Heart right ventricle (tissue), 16 donors: ENCODE results near the gene RASD2. TPM values are rescaled to one million over a fixed set of nuclear protein-coding genes. Genes with fewer than 3 reads are reported as not detected.
A peak's percentile ranks its signal among the peaks of the same experiment; 100 is the strongest.

Experiments
- ATAC-seq, 8 donors: fragments of 200-7000 bp; cut with Tn5 transposase; one replicate each; pipeline ENCODE4 v1.9.1; 2020; ENCODE audit warnings: mild to moderate bottlenecking in 8 of 8, moderate library complexity in 8 of 8, moderate number of reproducible peaks in 1 of 8
- DNase-seq, 2 donors: peaks; one replicate each; pipeline ENCODE4 v3.0.0-alpha.2; 2020
- H3K27ac ChIP-seq, 10 donors: fragments of 200-600 bp; sonication (generic) in 2 of 10; one replicate each; pipeline versions ENCODE4 v1.5.0 to v1.8.0; 2020 to 2022; ENCODE audit warnings: mild to moderate bottlenecking in 3 of 10
- H3K27me3 ChIP-seq, 7 donors: fragments of 200-600 bp; one replicate each; pipeline ENCODE4 v1.8.0; 2021 to 2022; ENCODE audit warnings: mild to moderate bottlenecking in 2 of 7
- H3K36me3 ChIP-seq, 9 donors: fragments of 200-600 bp; sonication (generic) in 1 of 9; one replicate each; pipeline versions ENCODE4 v1.5.0 to v1.8.0; 2020 to 2022; ENCODE audit warnings: mild to moderate bottlenecking in 2 of 9
- H3K4me1 ChIP-seq, 9 donors: fragments of 200-600 bp; sonication (generic) in 1 of 9; one replicate each; pipeline versions ENCODE4 v1.5.0 to v1.8.0; 2020 to 2022; ENCODE audit warnings: mild to moderate bottlenecking in 4 of 9
- H3K4me3 ChIP-seq, 10 donors: fragments of 200-600 bp; sonication (generic) in 2 of 10; one replicate each; pipeline versions ENCODE4 v1.5.0 to v1.8.0; 2020 to 2022; ENCODE audit warnings: mild to moderate bottlenecking in 7 of 10, moderate library complexity in 2 of 10
- H3K9me3 ChIP-seq, 11 donors: fragments of 200-600 bp in 10 of 11; sonication (generic) in 2 of 11; one replicate each; pipeline versions ENCODE4 v1.5.0 to v1.8.0; 2013 to 2022; ENCODE audit warnings: mild to moderate bottlenecking in 2 of 11, control low read depth in 1 of 11, moderate library complexity in 1 of 11
- WGBS, 2 donors: extraction: QIAGEN DNeasy Blood & Tissue Kit; methylation state at CpG; one replicate each; pipeline ENCODE4 v1.1.7; 2013; ENCODE audit warnings: inconsistent platforms in 1 of 2; 5-methylcytosine and 5-hydroxymethylcytosine counted together
- intact Hi-C, 10 donors: fragments of 100-400 bp; cut with DNase I; formaldehyde crosslinking; loops; one replicate each; pipeline versions ENCODE4 v1.11.1 to v1.14.2; 2022
- polyA plus RNA-seq, 2 donors: library from polyadenylated mRNA; stranded (reverse); fragments of 200-250 nt; gene quantifications; one replicate each; pipeline ENCODE4 v1.2.3, GENCODE V29; 2013
- total RNA-seq, 10 donors: library from RNA; stranded (reverse); fragmentation: NEBNext Ultra II Directional in 3 of 10; extraction: Animal tissue kit (Norgen Biotek cat#: 25700) in 3 of 10; gene quantifications; one replicate each; pipeline versions ENCODE4 v1.2.1 to v1.2.4, GENCODE V29; 2021 to 2023
- TF ChIP-seq, protein P1 (sequence below), 9 donors: fragments of 200-600 bp; sonication (generic) in 2 of 9; IDR thresholded peaks; one replicate each; pipeline versions ENCODE4 v1.5.0 to v1.8.0; 2021 to 2022; ENCODE audit warnings: antibody characterized with exemption in 9 of 9, mild to moderate bottlenecking in 5 of 9, moderate library complexity in 1 of 9
- donor health status: Arrhythmogenic right ventricular cardiomyopathy.
- donor health status: ischemic (EF 13 %, LVEDD 7.1; RV severe dilation, severe dysfunction).
- donor health status: healthy with polysubstance abuse.
- donor health status: DM: no; HTN: yes; CAD: no.
- donor health status: DM: no; HTN: no; CAD: no.
- donor health status: ischemic (EF 25% LVEDD 6.9; RV normal size, moderate dysfunction).
- donor health status: ischemic (EF 25% LVEDD 5.7; RV mildly dilated, moderate dysfunction).
- donor health status: healthy.
- donor health status: DM: yes; HTN: yes; CAD: no.
- donor health status: Ischemic cardiomyopathy.
- donor health status: ischemic (EF 35%, LVEDD 5.7; RV mildly dilated, moderate dysfunction).
- donor health status: nonischemic (EF 11% LVEDD 7.7; RV severe dilation, severe dysfunction).
- donor health status: DM: yes; HTN: yes; CAD: no.
- donor health status: PGD.
- donor health status: ischemic (EF 29% LVEDD 5.4; RV normal size, mild dysfunction).
- donor health status: nonischemic (EF 23%, LVEDD 6.1; RV moderate dilation, normal function).

RASD2 gene
- total and polyA plus RNA-seq, 12 donors = 1.4 to 9.9 (median 3.6) TPM

DNA sequence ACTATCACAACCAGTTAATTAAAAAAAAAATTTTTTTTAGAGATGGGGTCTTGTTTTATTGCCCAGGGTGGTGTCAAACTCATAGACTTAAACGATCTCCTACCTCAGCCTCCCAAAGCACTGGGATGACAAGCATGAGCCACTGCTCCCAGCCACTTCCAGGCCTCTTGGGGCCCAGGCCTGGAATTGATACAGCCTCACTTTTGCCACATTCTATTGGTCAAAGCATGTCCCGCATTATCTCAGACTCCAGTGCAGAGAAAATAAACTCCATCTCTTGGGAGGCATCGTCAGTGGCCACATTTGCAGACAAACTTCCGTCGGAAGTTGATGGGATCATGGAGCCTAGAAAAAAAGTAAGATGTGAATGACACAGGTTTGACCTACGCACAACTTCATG lies 9.4 kb upstream of the RASD2 start:
- TF ChIP-seq, protein P1, sequence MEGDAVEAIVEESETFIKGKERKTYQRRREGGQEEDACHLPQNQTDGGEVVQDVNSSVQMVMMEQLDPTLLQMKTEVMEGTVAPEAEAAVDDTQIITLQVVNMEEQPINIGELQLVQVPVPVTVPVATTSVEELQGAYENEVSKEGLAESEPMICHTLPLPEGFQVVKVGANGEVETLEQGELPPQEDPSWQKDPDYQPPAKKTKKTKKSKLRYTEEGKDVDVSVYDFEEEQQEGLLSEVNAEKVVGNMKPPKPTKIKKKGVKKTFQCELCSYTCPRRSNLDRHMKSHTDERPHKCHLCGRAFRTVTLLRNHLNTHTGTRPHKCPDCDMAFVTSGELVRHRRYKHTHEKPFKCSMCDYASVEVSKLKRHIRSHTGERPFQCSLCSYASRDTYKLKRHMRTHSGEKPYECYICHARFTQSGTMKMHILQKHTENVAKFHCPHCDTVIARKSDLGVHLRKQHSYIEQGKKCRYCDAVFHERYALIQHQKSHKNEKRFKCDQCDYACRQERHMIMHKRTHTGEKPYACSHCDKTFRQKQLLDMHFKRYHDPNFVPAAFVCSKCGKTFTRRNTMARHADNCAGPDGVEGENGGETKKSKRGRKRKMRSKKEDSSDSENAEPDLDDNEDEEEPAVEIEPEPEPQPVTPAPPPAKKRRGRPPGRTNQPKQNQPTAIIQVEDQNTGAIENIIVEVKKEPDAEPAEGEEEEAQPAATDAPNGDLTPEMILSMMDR (IDR thresholded peaks at IDR 0.05) = no peak
- Histone ChIP-seq H3K36me3 (no peaks in the 10 kb centered on the region), H3K4me1 (peaks cover 0 to 4% (median 0%) of the 10 kb centered on the region in 9 donors), H3K4me3 (no peak overlapping the region), H3K27ac (peak overlapping the region in 3 of 10 donors; percentile 14 to 51 (median 34)), H3K9me3 (peaks cover 0 to 12% (median 0%) of the 10 kb centered on the region in 11 donors), H3K27me3 (no peaks in the 10 kb centered on the region)
- ATAC-seq (peak in 6 of 8 donors; percentile 33 to 73 (median 48)), DNase-seq (peak in 1 of 2 donors; percentile 39)
- WGBS, 2 donors = 70 to 80% methylated on average over 6 of the region's 6 CpGs
- intact Hi-C loops = loop anchor here in 1 of 10 donors (10.0 kb wide), 1 partner anchor 56 kb away; no protein-coding TSS in a partner anchor

DNA sequence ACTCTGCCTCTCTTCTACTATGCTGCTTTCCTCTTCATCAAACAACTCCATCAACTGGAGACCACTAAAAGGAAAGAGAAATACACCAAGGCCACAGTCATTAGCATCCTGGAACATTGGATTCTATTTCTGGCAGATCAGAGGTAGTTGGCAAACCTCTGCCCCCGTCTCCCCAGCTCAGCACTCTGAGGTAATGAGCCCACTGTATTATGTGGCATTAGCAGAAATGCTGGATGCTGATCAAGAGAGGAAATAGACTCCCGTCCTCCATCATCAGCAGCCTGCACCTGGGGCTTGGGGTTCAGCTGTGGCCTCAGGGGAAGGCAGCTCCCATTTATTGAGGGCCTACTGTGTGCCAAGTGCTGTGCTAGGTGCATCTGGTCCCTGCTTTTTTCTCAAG lies 9.0 kb upstream of the RASD2 start:
- no peaks in the 10 kb centered on the region for H3K27me3 ChIP-seq
- 52 to 57% methylated on average over 2 of the region's 2 CpGs for WGBS, 2 donors
- no peaks in the 10 kb centered on the region for H3K36me3 ChIP-seq
- H3K27ac ChIP-seq = peak overlapping the region in 3 of 10 donors; percentile 14 to 51 (median 16)
- peaks cover 0 to 4% (median 0%) of the 10 kb centered on the region in 9 donors for H3K4me1 ChIP-seq
- TF ChIP-seq, protein P1 (IDR thresholded peaks at IDR 0.05) = no peak
- no peak overlapping the region for H3K4me3 ChIP-seq
- intact Hi-C loops = loop anchor here in 1 of 10 donors (10.0 kb wide), 1 partner anchor 57 kb away; no protein-coding TSS in a partner anchor
- H3K9me3 ChIP-seq = peaks cover 0 to 12% (median 0%) of the 10 kb centered on the region in 11 donors
- ATAC-seq (no peak), DNase-seq (no peak)

DNA sequence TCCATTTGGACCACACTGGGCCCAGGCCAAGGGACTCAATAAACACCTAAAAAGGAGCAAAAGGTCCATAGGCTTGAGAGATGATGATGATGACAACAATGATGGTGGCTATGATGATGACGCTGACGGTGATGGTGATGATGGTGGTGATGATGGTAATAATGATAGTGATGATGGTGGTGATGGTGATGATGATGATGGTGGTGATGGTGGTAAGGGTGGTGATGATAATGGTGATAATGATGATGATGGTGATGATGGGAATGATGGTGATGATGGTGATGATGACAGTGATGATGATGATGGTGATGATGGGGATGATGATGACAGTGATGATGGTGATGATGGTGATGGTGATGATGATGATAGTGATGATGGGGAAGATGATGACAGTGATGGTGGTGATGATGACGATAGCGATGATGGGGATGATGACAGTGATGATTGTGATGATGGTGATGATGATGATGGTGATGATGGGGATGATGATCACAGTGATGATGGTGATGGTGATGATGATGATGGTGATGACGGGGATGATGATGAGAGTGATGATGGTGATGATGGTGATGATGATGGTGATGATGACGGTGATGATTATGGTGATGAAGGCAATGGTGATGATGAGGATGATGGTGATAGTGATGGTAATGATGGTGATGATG lies 7.1 kb upstream of the RASD2 start:
- TF ChIP-seq, protein P1 (IDR thresholded peaks at IDR 0.05) = no peak
- Histone ChIP-seq H3K27ac (no peak overlapping the region), H3K9me3 (peaks cover 0 to 12% (median 0%) of the 10 kb centered on the region in 11 donors), H3K36me3 (no peaks in the 10 kb centered on the region), H3K4me1 (peaks cover 0 to 9% (median 0%) of the 10 kb centered on the region in 9 donors), H3K4me3 (no peak overlapping the region), H3K27me3 (no peaks in the 10 kb centered on the region)
- 88 to 97% methylated on average over 6 of the region's 6 CpGs for WGBS, 2 donors
- ATAC-seq (no peak), DNase-seq (no peak)
- intact Hi-C loops = loop anchor here in 1 of 10 donors (10.0 kb wide), 1 partner anchor 59 kb away; no protein-coding TSS in a partner anchor

DNA sequence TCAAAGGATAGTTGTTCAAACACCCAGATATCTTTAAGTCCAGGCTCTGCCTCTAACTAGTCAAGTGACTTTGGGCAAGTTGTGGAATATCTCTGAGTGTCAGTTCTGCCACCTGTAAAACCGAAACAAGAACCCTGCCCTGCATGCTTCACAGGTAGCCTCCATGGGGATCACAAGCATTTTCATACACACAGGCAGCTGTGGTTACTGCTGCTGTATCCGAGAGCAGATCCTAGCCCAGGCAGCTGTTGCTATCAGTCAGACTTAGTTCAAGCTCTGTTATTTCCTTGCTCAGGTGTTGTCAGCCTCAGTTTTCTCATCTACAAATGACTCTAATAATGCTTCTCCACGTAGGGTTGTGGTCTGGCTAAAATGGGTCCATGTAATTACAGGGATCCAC lies 6.5 kb upstream of the RASD2 start:
- peaks cover 0 to 9% (median 0%) of the 10 kb centered on the region in 11 donors for H3K9me3 ChIP-seq
- H3K4me3 ChIP-seq = no peak overlapping the region
- TF ChIP-seq, protein P1 (IDR thresholded peaks at IDR 0.05) = no peak
- H3K27me3 ChIP-seq = peaks cover 0 to 6% (median 0%) of the 10 kb centered on the region in 7 donors
- H3K36me3 ChIP-seq = no peaks in the 10 kb centered on the region
- H3K4me1 ChIP-seq = peaks cover 0 to 9% (median 0%) of the 10 kb centered on the region in 9 donors
- intact Hi-C loops = loop anchor here in 1 of 10 donors (10.0 kb wide), 1 partner anchor 59 kb away; no protein-coding TSS in a partner anchor
- no peak for DNase-seq
- 76 to 79% methylated on average over 3 of the region's 3 CpGs for WGBS, 2 donors
- no peak overlapping the region for H3K27ac ChIP-seq
- ATAC-seq = no peak
